Activated T-helper 1 cell treated with Interleukin-2 at 50 U/mL for 16 hours (primary cell): ENCODE data around the gene TFB2M.

ENCODE experiments used
- DNase-seq: peaks from one replicate; pipeline ENCODE4 v3.0.0-alpha.2; 2020; ENCODE audit warnings: low read depth

Gene TFB2M

DNA sequence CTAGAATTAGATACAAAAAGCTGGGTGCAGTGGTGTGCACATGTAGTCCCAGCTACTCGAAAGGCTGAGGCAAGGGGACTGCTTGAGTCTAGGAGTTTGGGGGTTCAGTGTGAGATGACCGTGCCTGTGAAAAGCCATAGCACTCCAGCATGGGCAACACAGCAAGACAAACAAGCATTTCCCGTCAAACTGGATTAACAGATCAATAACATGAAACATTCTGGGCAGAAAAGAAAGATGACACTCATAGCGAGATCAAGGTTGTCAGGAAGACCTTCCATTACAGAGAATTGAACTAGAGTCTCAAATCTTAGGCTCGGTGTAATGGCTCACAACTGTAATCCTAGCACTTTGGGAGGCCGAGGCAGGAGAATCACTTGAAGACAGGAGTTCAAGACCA is 14.0 kb downstream of the TFB2M start:
- no peak for DNase-seq

DNA sequence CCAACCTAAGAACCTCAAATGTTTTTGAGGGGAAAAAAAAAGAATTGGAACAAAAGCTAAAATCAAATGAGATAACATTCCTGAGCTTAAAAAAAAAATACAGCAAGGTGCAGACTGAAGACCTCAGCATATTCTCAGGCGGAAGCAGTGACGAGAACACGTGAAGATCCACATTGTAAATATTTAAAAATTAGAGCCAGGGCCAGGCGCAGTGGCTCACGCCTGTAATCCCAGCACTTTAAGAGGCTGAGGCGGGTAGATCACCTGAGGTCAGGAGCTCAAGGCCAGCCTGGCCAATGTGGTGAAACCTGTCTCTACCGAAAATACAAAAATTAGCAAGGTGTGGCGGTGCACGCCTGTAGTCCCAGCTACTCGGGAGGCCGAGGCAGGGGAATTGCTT is 15.7 kb downstream of the TFB2M start:
- DNase-seq, result no peak

- no peak for DNase-seq
Observed at GRCh38 chr1:246549665-246550064, 16.4 kb downstream of the TFB2M start.

DNA sequence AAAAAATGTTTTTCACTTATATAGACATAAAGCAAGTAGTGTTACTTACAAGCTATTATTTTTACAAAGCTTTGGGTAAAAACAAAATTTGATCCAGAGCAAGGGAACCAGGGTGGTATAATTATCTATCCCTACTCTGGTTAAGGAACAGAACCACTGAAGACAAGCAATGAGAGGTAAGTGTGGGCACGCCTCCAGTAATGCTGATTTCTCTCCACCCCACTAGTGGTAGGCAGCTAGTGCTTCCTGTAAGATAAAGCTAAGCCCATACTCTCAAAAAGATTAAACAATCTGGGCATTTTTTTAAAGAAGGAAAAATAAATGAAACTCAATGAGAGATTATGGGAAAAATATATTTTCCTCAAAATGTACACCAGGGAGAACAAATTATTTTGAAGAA is 22.1 kb downstream of the TFB2M start:
- no peak for DNase-seq

DNA sequence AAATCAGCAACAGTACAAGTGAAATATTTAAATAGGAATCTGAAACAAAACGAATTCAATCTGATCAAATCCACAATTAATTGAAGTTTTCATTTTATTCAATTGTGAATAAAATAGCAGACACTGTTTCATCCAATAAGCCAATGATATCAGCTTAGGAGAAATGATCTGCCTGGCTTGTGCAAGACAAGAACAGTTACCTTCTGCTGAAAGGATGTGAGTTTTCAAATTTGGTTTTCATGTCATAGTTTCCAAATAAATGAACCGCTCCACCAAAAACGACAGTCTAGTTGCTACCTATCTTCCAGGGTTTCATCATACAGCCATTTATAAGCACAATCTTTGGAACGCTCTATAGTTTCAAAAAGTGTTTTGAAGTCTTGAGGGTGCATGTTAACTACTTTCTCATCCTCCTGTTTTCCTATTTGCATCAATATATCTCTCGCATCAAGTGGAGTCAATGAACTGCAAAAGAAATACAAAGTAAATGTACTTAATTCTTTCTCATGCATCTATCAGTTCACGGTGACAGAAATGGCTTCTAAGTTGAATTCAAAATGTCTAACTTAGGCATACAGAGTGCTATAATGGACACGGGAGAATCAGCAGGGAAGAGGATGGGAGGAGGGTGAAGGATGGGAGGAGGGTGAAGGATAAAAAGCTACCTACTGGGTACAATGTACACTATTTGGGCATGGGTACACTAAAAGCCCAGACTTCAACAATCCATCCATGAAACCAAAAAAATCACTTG is 25.1 kb downstream of the TFB2M start:
- DNase-seq, result no peak

- no peak for DNase-seq
Observed at GRCh38 chr1:246537887-246538286, 28.2 kb downstream of the TFB2M start.

- no peak for DNase-seq
Observed at GRCh38 chr1:246537441-246537840, 28.6 kb downstream of the TFB2M start.

GRCh38 chr1:246534114-246534513 is 31.9 kb downstream of the TFB2M start:
- no peak for DNase-seq

GRCh38 chr1:246533371-246533905 is 32.6 kb downstream of the TFB2M start:
- no peak for DNase-seq

- no peak for DNase-seq
Observed at GRCh38 chr1:246532519-246532918, 33.5 kb downstream of the TFB2M start.

DNA sequence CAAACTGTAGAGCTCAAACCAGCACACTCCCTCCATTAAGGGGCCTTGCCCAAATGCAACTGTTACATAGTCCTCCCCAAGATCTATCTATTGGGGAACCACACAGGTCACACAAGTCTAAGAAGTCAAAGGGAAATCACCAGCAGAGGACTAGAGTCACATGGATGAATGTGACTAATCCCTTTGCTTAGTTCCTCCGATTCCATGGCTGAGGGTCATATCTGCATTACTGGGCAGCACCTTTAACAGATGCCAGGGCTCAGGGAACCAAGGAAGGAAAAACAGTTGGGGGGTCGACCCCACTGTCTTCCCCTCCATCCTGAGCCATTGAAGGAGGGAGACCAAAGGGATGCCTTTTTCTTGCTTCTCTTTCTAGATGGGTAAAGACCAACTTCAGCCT is 35.6 kb downstream of the TFB2M start:
- no peak for DNase-seq

DNA sequence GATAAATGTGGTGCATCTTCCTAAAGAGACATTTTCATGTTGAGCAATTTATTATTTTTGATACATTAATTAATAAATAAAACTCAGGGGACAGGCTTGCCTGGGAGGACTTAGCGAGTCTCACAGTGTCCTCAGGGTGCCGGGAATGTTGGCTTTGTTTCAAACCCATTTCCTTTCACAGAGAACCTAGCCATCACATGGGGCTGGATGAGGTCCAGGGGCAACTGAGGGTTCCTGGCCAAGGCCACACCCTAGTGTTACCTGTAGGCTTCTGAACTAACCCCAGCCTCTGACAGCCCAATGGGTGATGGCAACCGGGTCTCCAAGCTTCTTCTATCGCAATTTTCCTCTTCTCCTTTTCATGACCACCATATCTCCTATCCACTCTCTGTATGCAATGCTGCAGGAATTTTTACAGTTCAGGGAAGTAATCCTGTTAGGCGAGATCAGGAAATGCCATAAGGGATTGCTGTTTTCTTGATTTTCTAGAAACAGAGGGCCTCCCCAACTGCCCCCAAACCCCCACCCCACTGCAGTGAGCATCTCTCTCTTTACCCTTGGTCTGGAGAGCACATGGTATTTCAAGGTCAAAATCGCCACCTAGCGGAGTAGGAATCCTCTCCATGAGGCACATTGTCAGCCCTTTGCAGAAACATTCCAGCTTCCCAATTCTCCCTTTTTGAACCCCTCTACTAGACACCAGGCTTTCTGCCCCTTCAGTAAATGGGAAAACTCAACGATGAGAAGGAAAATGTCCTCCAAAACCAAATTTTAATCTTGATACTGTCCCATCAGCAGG is 36.9 kb downstream of the TFB2M start:
- DNase-seq, result no peak

DNA sequence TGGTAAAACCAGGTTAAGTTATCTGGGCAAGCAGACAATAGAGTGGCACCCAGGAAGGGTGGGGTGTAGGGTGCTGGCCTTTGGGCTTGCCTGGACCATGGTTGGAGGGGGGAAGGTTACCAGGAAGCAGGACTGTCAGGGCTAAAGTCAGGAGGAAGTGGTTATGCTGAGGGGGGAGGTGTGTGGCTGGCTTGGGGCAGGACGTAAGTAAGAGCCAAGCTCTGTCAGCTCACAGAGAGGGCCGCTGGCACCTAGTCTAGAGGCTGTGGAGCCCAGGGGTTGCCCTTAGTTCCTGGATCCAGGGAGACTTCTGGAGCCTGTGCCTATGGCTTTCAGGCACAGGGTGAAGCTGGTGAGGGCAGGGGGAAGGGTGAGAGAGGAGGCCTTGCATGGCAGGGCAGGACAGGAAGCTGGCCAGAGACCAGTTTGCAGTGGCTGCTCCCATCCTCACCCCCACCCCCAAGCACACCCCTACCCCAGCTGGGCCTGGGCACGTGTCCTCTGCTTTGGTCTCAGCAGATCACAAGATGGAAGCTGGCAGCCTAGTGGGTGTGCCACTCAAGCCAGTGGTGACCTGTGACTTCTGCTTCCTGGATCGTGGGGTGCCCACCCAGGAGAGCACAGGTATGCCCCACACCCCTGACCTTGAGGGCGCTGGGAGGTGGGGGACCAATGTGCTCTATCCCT is 38.5 kb downstream of the TFB2M start:
- DNase-seq, result no peak

DNA sequence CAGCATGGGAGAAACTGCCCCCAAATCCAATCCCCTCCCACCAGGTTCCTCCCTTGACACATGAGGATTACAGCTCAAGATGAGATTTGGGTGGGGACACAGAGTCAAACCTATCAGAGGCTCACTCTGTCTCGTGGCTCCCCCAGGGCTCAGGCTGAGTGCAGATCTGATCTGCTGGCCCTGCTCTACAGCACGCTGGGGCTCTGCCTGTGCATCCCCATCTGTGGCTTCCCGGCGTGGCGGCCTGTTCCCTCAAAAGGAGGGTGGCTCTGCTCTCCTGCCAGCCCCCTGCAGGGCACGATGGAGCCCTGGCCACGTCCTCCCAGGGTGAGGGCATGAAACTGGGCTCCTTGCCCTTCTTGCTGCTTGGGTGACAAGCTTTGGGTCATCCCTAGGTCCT is 39.1 kb downstream of the TFB2M start:
- DNase-seq, result no peak

GRCh38 chr1:246526380-246526779 is 39.7 kb downstream of the TFB2M start:
- DNase-seq, result no peak

DNA sequence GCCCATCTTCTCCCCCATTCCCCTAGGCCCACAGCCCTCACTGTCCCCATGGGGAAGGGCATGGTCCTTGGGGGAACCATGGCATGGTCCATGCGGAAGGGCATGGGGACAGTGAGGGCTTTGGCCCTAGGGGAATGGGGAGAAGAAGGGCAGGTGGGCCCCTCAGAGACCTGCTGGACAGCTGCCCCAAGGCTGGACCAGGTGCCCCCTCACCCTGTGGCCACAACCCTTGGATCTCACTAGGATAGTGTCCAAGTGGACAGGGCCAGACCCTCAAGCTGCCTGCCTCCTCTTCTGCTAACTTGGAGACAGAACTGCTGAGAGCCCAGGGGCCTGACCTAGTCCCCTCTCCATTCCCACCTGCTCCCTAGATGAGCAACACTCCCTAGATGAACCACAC is 46.5 kb downstream of the TFB2M start:
- DNase-seq, result no peak

DNA sequence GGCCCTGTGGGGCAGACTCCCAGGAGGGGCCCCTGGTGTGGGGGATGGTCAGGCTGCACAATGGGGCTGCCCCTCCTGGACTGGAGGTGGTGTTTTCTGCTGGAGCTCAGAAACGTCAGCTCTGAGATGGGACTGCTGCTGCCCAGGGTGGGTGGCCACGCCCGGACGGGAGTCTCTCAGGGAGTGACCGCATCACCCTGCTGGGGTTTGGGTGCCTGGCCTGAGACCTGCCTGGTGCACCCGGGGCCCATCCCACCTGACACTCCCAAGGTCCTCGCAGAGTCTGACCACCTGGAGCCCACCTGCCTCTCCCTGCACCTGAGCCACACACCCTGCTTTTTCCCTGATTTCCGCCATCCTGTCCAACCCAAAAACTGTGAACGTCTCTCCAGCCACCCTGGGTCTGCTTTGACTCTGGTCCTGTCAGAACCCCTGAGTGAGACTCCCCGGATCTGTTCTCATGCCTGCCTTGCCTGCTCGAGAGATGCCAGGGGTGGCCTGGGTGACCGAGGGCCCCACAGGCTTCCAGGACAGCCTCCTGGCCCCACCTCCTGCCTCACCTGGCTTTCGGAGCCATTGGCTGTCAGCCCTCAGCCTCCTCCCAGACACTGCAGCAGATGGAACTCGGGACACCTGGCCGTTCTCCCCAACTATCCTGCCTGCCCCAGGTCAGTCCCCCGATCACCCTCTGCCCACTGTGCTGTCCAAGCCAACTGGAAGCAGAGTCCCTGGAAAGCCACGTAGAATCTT is 47.4 kb downstream of the TFB2M start:
- no peak for DNase-seq

GRCh38 chr1:246517391-246517790 is 48.7 kb downstream of the TFB2M start:
- no peak for DNase-seq

- no peak for DNase-seq
Observed at GRCh38 chr1:246516126-246516525, 49.9 kb downstream of the TFB2M start.

- DNase-seq, result no peak
Observed at GRCh38 chr1:246515390-246516005, 50.6 kb downstream of the TFB2M start.

GRCh38 chr1:246513619-246514343 is 52.3 kb downstream of the TFB2M start:
- DNase-seq, result no peak
